Hematopoietic multipotent progenitor cell treated with erythropoietin and hydrocortisone succinate and interleukin-3 and kit ligand, for 6 days (in vitro differentiated cells): ENCODE results near the gene SSH2.
"Not testable (repeated sequence)": the region's sequence is repeated elsewhere in the genome, so short reads cannot be mapped to it uniquely, and the experiment has no call there.

Source experiments
- DNase-seq: peaks from one replicate; pipeline ENCODE4 v3.0.0-alpha.2; 2015

The SSH2 gene

GRCh38 chr17:29929533-29930408, at the start of gene SSH2:
Gene SSH2, minus strand, starts transcription at chr17:29930228. Its CDS starts 228 bp downstream, at chr17:29930000.
- DNase-seq = peak; percentile 97

GRCh38 chr17:29977836-29978235, 47.8 kb upstream of the SSH2 start:
- no peak for DNase-seq

- no peak for DNase-seq
Measured at GRCh38 chr17:29973005-29973404, 43.0 kb upstream of the SSH2 start.

GRCh38 chr17:29972277-29972676, 42.2 kb upstream of the SSH2 start:
- DNase-seq = no peak

GRCh38 chr17:29968271-29968670, 38.2 kb upstream of the SSH2 start:
- DNase-seq = no peak

- no peak for DNase-seq
Measured at GRCh38 chr17:29962656-29963055, 32.6 kb upstream of the SSH2 start.

- DNase-seq = no peak
Measured at GRCh38 chr17:29959658-29960337, 29.8 kb upstream of the SSH2 start.

- DNase-seq = no peak
Measured at GRCh38 chr17:29958947-29959657, 29.1 kb upstream of the SSH2 start.

- DNase-seq = not testable (repeated sequence)
Measured at GRCh38 chr17:29957488-29957887, 27.5 kb upstream of the SSH2 start.

GRCh38 chr17:29956225-29956624, 26.2 kb upstream of the SSH2 start:
- DNase-seq = peak; percentile 17

GRCh38 chr17:29954405-29954804, 24.4 kb upstream of the SSH2 start:
- peak; percentile 23 for DNase-seq

GRCh38 chr17:29949696-29950095, 19.7 kb upstream of the SSH2 start:
- no peak for DNase-seq

GRCh38 chr17:29948448-29949215, 18.6 kb upstream of the SSH2 start:
- peak; percentile 78 for DNase-seq

GRCh38 chr17:29945281-29945680, 15.3 kb upstream of the SSH2 start:
- no peak for DNase-seq

GRCh38 chr17:29941334-29941733, 11.3 kb upstream of the SSH2 start, which contains the start of gene EFCAB5:
Gene EFCAB5, plus strand, starts transcription at chr17:29941634. Its CDS starts 163 bp downstream, at chr17:29941797.
- DNase-seq = no peak

GRCh38 chr17:29936724-29937123, 6.7 kb upstream of the SSH2 start:
- no peak for DNase-seq

GRCh38 chr17:29935909-29936308, 5.9 kb upstream of the SSH2 start:
- DNase-seq = not testable (repeated sequence)

- no peak for DNase-seq
Measured at GRCh38 chr17:29933379-29933778, 3.4 kb upstream of the SSH2 start.

GRCh38 chr17:29931231-29931932, 1.4 kb upstream of the SSH2 start:
- peak; percentile 98 for DNase-seq

- DNase-seq = no peak
Measured at GRCh38 chr17:29930409-29931010, 482 bp upstream of the SSH2 start.

- peak; percentile 80 for DNase-seq
Measured at GRCh38 chr17:29929006-29929532, 959 bp downstream of the SSH2 start.
